GM12865 (cell line): ENCODE data around the gene TAS2R42.
A peak's percentile ranks its signal among the peaks of the same experiment; 100 is the strongest.

Experiments
- DNase-seq: peaks from one replicate; pipeline ENCODE4 v3.0.0; 2010; ENCODE audit warnings: low read depth
- H3K4me3 ChIP-seq: 2 replicates; pipeline ENCODE4 v1.5.1; 2011; ENCODE audit warnings: mild to moderate bottlenecking, low read depth, low read length, control low read depth
- TF ChIP-seq, protein P1 (sequence below): IDR thresholded peaks from 2 replicates; pipeline ENCODE4 v1.5.1; 2011; ENCODE audit warnings: low read length, control low read depth, low read depth, inconsistent platforms; ENCODE audit not compliant: insufficient read depth; ENCODE audit errors: missing control alignments

Gene TAS2R42

DNA sequence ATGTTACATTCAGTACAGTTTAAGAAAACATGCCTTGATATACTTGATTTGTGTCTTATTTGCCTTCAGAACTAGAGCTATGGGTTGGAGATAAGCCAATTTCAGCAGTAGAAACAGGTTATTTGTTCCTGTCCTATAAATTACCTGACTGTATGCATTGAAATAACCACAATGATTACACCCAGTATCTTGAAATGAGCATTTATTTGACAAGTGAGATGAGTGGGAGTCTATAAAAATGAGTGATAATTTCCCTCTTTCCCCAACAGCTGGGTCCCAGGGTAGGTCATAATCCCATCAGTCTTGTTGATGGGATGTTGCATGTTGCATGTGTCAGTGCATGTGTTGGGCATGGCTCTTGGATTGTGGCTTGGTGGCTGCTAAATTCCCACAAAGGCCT, 3.7 kb downstream of the TAS2R42 start:
- TF ChIP-seq, protein P1, sequence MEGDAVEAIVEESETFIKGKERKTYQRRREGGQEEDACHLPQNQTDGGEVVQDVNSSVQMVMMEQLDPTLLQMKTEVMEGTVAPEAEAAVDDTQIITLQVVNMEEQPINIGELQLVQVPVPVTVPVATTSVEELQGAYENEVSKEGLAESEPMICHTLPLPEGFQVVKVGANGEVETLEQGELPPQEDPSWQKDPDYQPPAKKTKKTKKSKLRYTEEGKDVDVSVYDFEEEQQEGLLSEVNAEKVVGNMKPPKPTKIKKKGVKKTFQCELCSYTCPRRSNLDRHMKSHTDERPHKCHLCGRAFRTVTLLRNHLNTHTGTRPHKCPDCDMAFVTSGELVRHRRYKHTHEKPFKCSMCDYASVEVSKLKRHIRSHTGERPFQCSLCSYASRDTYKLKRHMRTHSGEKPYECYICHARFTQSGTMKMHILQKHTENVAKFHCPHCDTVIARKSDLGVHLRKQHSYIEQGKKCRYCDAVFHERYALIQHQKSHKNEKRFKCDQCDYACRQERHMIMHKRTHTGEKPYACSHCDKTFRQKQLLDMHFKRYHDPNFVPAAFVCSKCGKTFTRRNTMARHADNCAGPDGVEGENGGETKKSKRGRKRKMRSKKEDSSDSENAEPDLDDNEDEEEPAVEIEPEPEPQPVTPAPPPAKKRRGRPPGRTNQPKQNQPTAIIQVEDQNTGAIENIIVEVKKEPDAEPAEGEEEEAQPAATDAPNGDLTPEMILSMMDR, result no peak
- no peak overlapping the region for H3K4me3 ChIP-seq
- DNase-seq, result no peak

- TF ChIP-seq, protein P1, result no peak
- no peak for DNase-seq
- no peak overlapping the region for H3K4me3 ChIP-seq
Observed at GRCh38 chr12:11182529-11182928, 4.2 kb downstream of the TAS2R42 start.

DNA sequence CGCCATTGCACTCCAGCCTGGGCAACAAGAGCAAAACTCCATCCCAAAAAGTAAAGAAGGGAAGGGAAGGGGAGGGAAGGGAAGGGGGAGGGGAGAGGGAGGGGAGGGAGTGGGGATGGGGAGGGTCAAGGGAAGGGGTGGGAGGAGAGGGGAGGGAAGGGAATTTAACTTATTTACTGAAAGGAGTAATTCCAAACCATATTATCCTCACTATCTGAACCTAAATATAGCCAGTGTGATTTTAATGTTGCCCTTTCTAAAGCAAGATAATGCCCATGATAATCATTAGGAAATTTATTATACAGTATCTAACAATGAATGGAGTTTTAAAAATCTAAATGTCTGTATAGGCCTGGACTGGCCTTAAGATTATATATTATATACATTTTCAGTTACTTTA, 8.5 kb downstream of the TAS2R42 start:
- TF ChIP-seq, protein P1, result no peak
- no peak for DNase-seq
- H3K4me3 ChIP-seq, result no peak overlapping the region

- TF ChIP-seq, protein P1, result no peak
- no peak overlapping the region for H3K4me3 ChIP-seq
- DNase-seq, result no peak
Observed at GRCh38 chr12:11174022-11174421, 12.7 kb downstream of the TAS2R42 start.

DNA sequence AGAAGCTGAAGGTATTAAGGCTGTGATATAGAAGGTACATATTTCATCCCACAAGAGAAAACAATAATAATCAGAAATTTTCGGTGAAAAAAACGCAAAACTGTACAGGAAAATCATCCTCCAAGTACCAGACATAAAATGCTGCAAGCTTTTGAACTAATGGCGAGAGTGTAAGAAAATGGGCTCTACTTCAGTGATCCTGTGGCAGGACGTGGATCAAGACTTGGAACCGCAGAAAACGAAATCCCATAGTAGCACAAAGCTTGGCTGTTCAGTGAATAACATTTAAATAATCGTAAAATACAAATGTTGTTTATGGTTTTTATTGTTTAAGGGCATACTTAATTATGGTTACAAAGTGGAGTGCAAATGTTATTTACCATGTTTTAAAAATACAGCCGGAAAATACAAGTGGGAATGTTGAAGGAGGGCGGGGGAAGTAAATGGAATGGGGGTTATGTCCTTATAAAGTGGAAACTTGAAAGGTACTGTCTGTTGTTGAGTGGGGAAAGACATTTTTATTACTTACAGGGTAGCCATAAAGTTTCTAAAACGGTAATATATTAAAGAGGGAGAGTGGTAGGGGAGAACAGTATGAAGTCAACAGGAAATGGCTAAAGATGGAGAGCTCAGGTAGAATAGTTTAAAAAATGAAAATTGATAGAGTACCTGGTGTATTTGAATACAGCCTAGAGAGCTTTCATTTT, 14.6 kb downstream of the TAS2R42 start:
- DNase-seq, result peak; percentile 29
- TF ChIP-seq, protein P1, result no peak

GRCh38 chr12:11171145-11171968, 15.4 kb downstream of the TAS2R42 start, which contains the start of gene SMIM10L1:
Gene SMIM10L1 (plus strand): TSS chr12:11171194. CDS start chr12:11171357, 163 bp downstream.
- TF ChIP-seq, protein P1, result peak; percentile 1
- DNase-seq, result peak; percentile 96
- H3K4me3 ChIP-seq, result peak within 1 kb of the TSS; percentile 83

More for the DNA sequence above, 14.6 kb downstream of the TAS2R42 start:
- peak overlapping the region; percentile 83 for H3K4me3 ChIP-seq
